ENCODE measurements around the gene SRRM4.

The SRRM4 gene

DNA sequence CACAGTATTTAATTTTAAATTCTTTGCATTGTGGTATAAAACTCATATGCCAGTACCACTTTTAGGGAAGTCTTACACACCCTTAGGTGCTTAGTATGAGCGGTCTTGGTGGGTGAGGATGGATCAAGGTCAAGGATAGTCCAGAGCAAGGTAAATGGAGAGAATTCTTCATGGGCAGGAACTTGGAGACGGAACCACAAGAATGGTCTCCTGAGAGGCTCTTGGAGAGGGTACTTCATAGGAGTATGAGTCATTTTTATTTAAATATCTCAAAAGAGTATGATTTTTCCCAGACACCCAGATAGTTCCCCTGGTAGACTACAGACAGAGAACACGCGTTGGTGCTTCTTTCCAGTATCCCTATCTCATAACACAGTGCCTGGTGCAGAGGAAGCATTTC, 219.3 kb downstream of the SRRM4 start:
- H3K9me3 ChIP-seq (ENCODE audit: low read length) = no peaks in the 10 kb centered on the region
- H3K4me2 ChIP-seq (ENCODE audit: low read length) = no peak overlapping the region
- H3K27me3 ChIP-seq (ENCODE audit: insufficient read depth, low read length) = no peaks in the 10 kb centered on the region
- H3K9me2 ChIP-seq (ENCODE audit: low read depth, low read length) = no peaks in the 10 kb centered on the region
- H3K27ac ChIP-seq (ENCODE audit: low read depth, low read length, poor library complexity, severe bottlenecking) = no peak overlapping the region
- no peaks in the 10 kb centered on the region for H3K4me1 ChIP-seq (ENCODE audit: insufficient read depth, low read length, severe bottlenecking)
- H3K79me2 ChIP-seq (ENCODE audit: insufficient read depth, low read length) = no peaks in the 10 kb centered on the region
- no peaks in the 10 kb centered on the region for H4K20me1 ChIP-seq (ENCODE audit: insufficient read depth, low read length)
- no peak overlapping the region for H3K9ac ChIP-seq (ENCODE audit: low read length)
- no peak overlapping the region for H3K4me3 ChIP-seq (ENCODE audit: low read depth, low read length, poor library complexity, severe bottlenecking)
- no peak overlapping the region for H2AFZ ChIP-seq (ENCODE audit: low read length)
- no peaks in the 10 kb centered on the region for H3K36me3 ChIP-seq (ENCODE audit: insufficient read depth, low read length)
- TF ChIP-seq, protein P1, sequence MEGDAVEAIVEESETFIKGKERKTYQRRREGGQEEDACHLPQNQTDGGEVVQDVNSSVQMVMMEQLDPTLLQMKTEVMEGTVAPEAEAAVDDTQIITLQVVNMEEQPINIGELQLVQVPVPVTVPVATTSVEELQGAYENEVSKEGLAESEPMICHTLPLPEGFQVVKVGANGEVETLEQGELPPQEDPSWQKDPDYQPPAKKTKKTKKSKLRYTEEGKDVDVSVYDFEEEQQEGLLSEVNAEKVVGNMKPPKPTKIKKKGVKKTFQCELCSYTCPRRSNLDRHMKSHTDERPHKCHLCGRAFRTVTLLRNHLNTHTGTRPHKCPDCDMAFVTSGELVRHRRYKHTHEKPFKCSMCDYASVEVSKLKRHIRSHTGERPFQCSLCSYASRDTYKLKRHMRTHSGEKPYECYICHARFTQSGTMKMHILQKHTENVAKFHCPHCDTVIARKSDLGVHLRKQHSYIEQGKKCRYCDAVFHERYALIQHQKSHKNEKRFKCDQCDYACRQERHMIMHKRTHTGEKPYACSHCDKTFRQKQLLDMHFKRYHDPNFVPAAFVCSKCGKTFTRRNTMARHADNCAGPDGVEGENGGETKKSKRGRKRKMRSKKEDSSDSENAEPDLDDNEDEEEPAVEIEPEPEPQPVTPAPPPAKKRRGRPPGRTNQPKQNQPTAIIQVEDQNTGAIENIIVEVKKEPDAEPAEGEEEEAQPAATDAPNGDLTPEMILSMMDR (IDR thresholded peaks at IDR 0.05; ENCODE audit: low read length) = no peak
- no peak for TF ChIP-seq EZH2 (IDR thresholded peaks at IDR 0.05; ENCODE audit: borderline replicate concordance, low read length)
- no peaks in the 10 kb centered on the region for H3F3A ChIP-seq (ENCODE audit: insufficient read depth, low read length)

DNA sequence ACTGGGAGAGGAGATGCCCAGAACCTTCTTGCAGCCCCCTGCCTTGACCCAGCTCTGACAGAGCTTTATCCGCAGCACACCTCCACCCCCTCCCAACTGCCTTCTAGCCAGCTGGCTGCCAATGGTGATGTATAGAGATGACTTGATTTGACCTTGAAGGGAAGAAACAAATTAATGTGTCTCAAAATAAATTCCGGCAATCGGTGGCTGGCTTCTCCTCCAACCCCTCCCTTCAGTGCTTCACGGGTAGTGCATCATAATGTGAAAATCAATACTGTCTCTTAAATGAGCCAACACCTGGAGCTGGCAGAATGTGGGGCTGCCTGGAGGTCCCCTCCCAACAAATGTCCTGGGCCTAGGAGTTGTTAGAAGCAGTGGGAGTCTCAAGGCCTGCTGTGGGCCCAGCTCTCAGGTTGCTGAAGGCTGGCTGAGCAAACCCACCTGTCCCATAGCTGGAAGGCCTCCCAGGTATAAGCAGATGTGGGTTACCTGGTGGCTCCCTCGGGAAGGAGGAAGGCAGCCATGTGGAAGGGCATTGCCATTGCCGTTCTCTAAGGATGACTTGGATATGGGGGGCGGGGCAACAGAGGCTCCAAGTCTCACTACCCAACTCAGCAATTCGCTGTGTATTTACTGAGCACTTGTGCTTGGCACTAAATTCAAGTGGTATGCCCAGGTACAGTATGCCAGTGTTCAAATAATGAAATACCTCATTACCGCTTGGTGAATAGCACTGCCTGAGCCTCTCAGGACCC, 220.6 kb downstream of the SRRM4 start:
- Histone ChIP-seq H2AFZ (ENCODE audit: low read length) (no peak overlapping the region), H3K9me2 (ENCODE audit: low read depth, low read length) (no peaks in the 10 kb centered on the region), H3K9ac (ENCODE audit: low read length) (no peak overlapping the region), H3K27ac (ENCODE audit: low read depth, low read length, poor library complexity, severe bottlenecking) (no peak overlapping the region), H3K9me3 (ENCODE audit: low read length) (no peaks in the 10 kb centered on the region), H3K4me3 (ENCODE audit: low read depth, low read length, poor library complexity, severe bottlenecking) (no peak overlapping the region), H3K27me3 (ENCODE audit: insufficient read depth, low read length) (no peaks in the 10 kb centered on the region), H3F3A (ENCODE audit: insufficient read depth, low read length) (no peaks in the 10 kb centered on the region), H3K36me3 (ENCODE audit: insufficient read depth, low read length) (no peaks in the 10 kb centered on the region), H4K20me1 (ENCODE audit: insufficient read depth, low read length) (no peaks in the 10 kb centered on the region), H3K4me1 (ENCODE audit: insufficient read depth, low read length, severe bottlenecking) (no peaks in the 10 kb centered on the region), H3K4me2 (ENCODE audit: low read length) (no peak overlapping the region), H3K79me2 (ENCODE audit: insufficient read depth, low read length) (no peaks in the 10 kb centered on the region)
- TF ChIP-seq EZH2 (IDR thresholded peaks at IDR 0.05; ENCODE audit: borderline replicate concordance, low read length) = no peak
- TF ChIP-seq, protein P1 (IDR thresholded peaks at IDR 0.05; ENCODE audit: low read length) = no peak

DNA sequence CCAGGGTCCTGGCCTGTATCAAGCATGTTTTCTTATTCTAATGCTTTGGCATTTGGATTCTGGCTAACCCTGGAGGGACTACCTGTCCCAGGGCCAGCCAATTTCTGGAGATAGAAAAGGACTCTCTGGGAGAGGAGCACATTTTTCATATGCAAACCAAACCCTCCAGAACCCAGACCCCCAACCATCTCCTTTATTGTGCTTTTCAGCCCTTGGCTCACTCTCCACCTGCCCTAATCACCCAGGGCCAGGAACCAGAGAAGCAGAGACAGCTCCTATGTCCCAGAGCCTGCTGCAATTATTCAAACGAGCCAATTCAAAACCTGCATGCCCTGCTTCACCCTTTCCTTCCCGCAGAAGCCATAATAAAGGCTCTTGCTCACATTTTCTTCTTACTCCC, 221.2 kb downstream of the SRRM4 start:
- no peaks in the 10 kb centered on the region for H3K9me3 ChIP-seq (ENCODE audit: low read length)
- H3K4me2 ChIP-seq (ENCODE audit: low read length) = no peak overlapping the region
- H3K4me3 ChIP-seq (ENCODE audit: low read depth, low read length, poor library complexity, severe bottlenecking) = no peak overlapping the region
- H3K79me2 ChIP-seq (ENCODE audit: insufficient read depth, low read length) = no peaks in the 10 kb centered on the region
- H4K20me1 ChIP-seq (ENCODE audit: insufficient read depth, low read length) = no peaks in the 10 kb centered on the region
- H3K27ac ChIP-seq (ENCODE audit: low read depth, low read length, poor library complexity, severe bottlenecking) = no peak overlapping the region
- TF ChIP-seq EZH2 (IDR thresholded peaks at IDR 0.05; ENCODE audit: borderline replicate concordance, low read length) = no peak
- TF ChIP-seq, protein P1 (IDR thresholded peaks at IDR 0.05; ENCODE audit: low read length) = no peak
- no peak overlapping the region for H3K9ac ChIP-seq (ENCODE audit: low read length)
- no peaks in the 10 kb centered on the region for H3K36me3 ChIP-seq (ENCODE audit: insufficient read depth, low read length)
- no peaks in the 10 kb centered on the region for H3K9me2 ChIP-seq (ENCODE audit: low read depth, low read length)
- H3F3A ChIP-seq (ENCODE audit: insufficient read depth, low read length) = no peaks in the 10 kb centered on the region
- no peaks in the 10 kb centered on the region for H3K27me3 ChIP-seq (ENCODE audit: insufficient read depth, low read length)
- H3K4me1 ChIP-seq (ENCODE audit: insufficient read depth, low read length, severe bottlenecking) = no peaks in the 10 kb centered on the region
- no peak overlapping the region for H2AFZ ChIP-seq (ENCODE audit: low read length)

Measured in OCI-LY1 (cell line).